Measurements from ENCODE around the gene UBE2S.

Gene UBE2S

DNA sequence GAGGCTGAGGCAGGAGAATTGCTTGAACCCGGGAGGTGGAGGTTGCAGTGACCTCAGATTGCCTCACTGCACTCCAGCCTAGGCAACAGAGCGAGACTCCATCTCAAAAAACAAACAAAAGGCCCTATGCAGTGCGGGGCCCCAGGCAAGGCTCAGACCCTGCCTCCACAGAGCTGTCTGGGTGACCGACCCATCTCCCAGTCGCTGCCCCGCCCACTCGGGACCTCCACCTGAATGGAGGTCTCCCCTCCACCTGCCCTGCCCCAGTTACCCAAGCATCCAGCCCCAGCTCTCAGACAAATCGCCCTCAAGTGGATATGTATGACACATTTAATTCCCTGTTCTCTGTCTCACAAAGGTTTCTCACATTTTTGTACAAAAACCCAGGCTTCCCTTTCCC lies 42.3 kb downstream of the UBE2S start:
- no peak for DNase-seq (ENCODE audit: low read depth)
- H3K4me3 ChIP-seq (ENCODE audit: low read depth, low read length): no peak overlapping the region
- TF ChIP-seq, protein P1, sequence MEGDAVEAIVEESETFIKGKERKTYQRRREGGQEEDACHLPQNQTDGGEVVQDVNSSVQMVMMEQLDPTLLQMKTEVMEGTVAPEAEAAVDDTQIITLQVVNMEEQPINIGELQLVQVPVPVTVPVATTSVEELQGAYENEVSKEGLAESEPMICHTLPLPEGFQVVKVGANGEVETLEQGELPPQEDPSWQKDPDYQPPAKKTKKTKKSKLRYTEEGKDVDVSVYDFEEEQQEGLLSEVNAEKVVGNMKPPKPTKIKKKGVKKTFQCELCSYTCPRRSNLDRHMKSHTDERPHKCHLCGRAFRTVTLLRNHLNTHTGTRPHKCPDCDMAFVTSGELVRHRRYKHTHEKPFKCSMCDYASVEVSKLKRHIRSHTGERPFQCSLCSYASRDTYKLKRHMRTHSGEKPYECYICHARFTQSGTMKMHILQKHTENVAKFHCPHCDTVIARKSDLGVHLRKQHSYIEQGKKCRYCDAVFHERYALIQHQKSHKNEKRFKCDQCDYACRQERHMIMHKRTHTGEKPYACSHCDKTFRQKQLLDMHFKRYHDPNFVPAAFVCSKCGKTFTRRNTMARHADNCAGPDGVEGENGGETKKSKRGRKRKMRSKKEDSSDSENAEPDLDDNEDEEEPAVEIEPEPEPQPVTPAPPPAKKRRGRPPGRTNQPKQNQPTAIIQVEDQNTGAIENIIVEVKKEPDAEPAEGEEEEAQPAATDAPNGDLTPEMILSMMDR (IDR thresholded peaks at IDR 0.05; ENCODE audit: control insufficient read depth, extremely low read depth, insufficient read depth): no peak

DNA sequence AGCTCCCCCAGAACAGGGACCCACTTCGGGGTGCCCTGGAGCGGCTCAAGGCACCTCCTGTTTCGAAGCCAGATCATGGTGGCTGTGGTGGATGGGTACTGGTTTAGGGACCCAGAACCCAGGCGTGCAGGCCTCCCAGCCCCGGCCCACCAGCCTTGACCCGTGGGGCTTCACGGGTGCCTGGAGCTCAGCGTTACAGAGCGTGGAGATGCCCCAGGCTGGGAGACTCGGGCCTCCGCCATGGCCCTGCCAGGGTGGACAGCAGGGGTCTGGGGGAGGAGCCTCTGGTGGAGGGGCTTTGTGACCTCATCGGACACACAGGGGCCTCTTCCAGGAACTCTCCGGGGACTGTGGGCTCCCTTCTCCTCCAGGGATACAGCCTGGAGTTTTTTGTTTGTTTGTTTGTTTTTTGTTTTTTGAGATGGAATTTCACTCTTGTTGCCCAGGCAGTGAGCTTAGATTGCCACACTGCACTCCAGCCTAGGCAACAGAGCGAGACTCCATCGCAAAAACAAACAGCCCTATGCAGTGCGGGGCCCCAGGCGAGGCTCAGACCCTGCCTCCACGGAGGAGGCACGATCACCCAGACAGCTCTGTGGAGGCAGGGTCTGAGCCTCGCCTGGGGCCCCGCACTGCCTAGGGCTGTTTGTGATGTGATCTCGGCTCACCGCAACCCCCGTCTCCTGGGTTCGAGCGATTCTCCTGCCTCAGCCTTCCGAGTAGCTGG lies 44.4 kb downstream of the UBE2S start, which contains the start of gene GARIN5B:
GARIN5B (minus strand) TSS at position 271 of the 727 bp plus-strand sequence; CDS start at position 77, 194 bp downstream.
- no peak within 1 kb of the TSS for H3K4me3 ChIP-seq (ENCODE audit: low read depth, low read length)
- no peak for DNase-seq (ENCODE audit: low read depth)
- TF ChIP-seq, protein P1 (IDR thresholded peaks at IDR 0.05; ENCODE audit: control insufficient read depth, extremely low read depth, insufficient read depth): no peak

DNA sequence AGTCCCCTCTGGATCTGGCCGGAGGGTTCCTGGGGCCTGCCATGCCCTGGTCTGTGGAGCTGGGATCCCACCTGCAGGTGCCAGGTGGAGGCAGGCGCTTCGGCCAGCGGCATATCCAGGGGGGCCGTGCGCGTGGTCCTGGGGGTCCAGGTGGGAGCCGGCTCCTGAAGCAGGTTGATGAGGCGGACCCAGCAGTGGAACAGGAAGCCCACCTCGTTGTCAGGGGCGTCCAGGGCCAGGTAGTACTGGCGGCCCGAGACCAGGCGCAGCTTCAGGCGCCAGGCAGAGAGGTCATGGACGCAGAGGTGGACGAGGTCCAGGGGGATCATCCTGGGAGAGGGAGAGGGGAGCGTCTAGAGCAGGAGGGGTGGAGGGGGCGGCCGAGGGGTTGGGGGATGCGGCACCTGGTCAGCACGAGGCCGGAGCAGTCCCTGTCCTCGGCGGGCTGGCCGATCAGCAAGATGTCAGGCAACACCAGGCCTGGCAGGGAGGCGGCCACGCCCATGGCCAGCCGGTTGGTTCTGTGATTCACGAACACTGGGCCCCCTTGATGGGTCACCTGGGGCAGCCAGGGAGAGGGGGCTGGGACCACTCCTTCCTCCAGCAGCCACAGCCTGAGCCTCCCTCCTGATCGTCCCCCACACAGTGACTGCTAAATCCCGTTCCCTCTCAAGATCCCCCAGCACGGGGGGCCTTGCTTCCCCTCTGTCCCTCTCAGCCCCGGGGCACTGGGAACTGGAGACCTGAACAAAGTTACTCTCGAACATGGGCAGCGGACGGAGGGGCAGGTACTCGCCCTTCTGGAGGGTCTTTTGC lies 45.2 kb downstream of the UBE2S start:
- TF ChIP-seq, protein P1 (IDR thresholded peaks at IDR 0.05; ENCODE audit: control insufficient read depth, extremely low read depth, insufficient read depth): no peak
- H3K4me3 ChIP-seq (ENCODE audit: low read depth, low read length): no peak overlapping the region
- DNase-seq (ENCODE audit: low read depth): no peak

DNA sequence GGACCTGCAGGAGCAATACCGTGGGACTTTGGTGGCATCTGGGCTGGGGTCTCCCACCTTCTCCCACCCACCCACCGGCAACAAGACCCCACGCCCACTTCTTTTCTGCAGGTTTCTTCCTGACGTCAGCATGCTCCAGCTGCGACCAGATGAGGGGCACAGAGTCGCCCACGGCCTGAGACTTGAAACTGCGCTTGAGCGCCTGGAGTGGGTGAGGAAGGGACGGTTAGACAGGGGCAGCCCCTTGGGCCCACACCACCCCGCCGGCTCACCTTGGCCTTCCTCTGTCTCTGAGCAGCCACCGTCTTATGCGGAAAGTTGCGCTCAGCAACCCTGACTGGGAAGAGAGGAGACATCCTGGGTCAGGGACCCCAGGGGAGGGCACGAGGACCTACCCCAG lies 46.7 kb downstream of the UBE2S start:
- DNase-seq (ENCODE audit: low read depth): no peak
- TF ChIP-seq, protein P1 (IDR thresholded peaks at IDR 0.05; ENCODE audit: control insufficient read depth, extremely low read depth, insufficient read depth): no peak
- no peak overlapping the region for H3K4me3 ChIP-seq (ENCODE audit: low read depth, low read length)

DNA sequence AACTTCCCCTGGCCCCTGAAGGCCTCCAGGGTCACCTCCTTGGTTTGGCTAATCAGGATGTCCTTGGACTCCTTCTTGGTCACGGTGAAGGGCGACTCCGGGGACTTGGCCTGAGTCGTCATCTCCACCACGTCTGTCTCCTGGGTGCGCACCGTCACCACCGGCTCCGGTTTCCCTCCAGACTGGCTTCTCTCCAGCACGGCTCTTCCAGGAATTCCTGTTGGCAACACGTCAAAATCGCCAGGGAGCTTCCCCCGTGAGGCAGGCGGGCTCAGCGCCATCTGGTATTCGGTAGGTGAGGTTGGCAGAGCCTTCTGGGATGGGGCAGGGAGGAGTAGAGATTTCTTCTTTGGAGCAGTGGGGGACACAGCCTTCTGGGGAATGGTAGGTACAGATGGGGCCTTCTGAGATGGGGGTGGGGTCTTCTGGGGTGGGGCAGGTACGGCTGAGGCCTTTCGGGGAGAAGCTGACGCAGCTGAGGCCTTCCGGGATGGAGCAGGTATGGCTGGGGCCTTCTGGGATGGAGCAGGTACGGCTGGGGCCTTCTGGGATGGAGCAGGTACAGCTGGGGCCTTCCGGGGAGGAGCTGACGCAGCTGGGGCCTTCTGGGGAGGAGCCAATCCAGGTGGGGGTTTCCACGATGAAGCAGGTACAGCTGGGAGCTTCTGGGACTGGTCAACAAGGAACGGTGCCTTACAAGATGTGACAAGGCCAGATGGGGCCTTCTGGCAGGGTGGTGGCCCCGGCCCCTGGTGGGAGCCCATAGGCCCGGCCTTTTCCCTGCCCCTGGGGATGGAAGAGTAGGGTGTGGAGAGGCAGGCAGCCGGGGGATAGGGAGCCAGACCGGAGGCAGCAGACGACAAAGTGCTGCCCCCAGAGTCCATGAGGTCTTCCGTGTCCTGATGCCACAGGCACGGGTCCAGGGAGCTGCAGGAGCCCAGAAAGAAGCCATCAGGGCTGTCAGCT lies 48.4 kb downstream of the UBE2S start:
- no peak overlapping the region for H3K4me3 ChIP-seq (ENCODE audit: low read depth, low read length)
- TF ChIP-seq, protein P1 (IDR thresholded peaks at IDR 0.05; ENCODE audit: control insufficient read depth, extremely low read depth, insufficient read depth): no peak
- DNase-seq (ENCODE audit: low read depth): no peak

DNA sequence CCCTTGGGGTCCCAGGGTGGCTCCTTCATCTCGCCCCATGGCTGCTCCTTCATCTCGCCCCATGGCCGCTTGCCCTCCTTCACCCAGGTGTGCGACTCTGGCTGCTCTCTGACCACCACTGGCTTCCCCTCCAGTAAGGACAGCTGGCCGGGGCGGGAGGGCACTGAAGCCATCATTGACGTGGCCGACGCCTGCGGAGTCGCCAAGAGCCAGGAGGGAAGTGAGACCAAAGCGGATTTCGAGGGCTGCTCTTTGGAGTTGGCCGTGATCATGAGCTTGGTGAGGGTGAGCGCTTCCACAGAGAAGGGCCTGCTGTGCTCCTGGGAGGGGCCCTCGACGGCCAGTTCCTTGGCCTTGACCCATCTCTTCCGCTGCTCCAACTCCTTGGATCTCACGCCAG lies 49.1 kb downstream of the UBE2S start:
- TF ChIP-seq, protein P1 (IDR thresholded peaks at IDR 0.05; ENCODE audit: control insufficient read depth, extremely low read depth, insufficient read depth): no peak
- H3K4me3 ChIP-seq (ENCODE audit: low read depth, low read length): no peak overlapping the region
- no peak for DNase-seq (ENCODE audit: low read depth)

Data from LNCaP clone FGC (cell line).